ENCODE results near the gene ZNF385B.
"Not testable (repeated sequence)": the region's sequence is repeated elsewhere in the genome, so short reads cannot be mapped to it uniquely, and the experiment has no call there.

Gene ZNF385B

DNA sequence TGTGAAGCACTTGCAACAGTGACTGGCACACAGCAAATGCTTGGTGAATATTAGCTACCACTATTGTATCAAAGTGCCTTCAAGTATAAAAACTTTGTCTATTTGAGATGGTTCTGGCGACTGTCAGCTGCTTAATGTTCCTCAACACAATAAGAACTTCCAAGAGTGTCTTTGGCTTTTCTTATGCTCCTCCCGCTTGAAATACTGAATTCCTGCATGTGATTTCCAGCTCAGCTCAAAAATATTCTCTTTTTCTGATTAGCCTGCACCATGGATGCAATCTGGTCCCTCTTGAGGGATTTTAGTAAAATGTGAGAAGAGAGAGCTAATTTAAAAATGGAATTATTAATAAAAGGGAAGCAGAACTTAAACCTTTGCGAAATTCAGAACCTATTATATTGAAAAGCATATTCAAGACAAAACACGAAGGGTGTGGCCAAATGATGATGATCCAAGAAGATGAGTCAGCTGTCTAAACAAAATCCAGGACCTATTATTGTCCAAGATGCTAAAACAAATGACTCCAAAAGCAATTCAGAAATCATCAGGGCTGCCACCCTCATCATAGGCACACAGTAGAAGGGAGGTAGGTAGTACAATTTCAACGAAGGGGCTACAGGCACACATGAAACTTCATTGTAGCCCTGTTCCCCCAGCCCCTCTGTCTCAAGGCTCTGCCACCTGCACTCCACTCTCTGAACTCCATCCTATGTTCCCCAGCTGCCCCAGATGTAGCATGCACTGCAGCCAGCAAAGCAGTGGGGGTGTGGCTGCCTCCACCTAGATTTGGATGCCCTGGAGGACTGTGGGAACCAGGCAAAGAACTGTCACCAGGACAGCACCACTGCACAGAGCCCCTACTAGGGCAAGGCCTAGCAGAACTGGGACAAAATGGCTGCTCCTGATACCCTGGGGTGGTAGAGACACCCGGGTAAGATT, 190.1 kb downstream of the ZNF385B start:
- no peak for DNase-seq

DNA sequence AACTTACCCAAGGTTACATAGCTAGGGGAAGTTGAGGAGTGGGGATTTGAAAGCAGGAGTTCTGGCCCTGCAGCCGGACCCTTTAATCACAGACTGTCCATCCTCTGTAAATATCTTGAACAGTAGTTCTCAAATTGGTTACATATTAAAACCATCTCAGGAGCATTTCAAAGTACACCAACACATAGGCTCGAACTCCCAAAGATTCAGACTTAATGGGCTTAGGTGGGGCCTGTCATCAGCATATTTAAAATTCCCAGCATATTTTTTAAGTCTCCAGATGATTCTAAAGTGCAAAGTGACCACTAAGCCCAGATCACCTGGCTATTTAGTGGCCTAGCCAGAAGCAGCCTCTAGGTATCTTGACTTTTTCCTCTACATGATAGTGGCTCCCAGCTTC, 192.2 kb downstream of the ZNF385B start:
- DNase-seq = no peak

DNA sequence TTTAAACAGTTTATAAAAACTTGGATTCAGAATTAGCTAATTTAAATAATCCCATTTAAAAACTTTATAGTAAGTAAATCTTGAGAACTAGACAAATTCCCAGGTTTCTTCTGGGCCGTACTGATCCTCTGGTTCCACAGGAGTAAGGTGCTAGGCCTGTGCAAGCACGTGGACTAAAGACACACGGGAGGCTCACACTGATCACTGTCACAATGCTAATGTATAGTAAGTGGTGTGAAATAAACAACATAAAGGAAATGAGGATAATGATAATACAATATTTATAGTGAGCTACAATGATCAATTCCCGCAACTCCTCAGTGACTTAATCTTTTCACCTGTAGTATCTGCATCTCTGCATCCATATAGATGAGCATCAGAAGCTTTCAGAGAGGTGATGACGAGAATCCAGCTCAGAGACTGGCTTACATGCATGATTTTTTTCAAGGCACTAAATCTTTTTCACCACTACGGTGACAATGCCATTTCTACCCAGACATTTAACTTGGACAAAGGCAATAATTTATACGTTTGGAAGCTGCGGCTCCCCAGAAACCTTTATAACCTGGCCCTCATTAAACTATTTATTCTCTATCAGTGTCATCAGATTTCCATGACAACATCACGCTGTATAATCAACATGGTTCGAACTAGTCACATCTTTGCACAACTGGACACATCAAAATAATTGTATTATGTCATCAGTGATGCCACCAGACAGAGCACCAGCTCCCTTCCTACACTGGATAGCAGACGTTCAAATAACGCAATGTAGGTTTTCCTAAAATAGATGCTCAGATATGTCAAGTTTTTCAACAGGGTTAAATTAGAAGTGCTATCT, 196.2 kb downstream of the ZNF385B start:
- no peak for DNase-seq

DNA sequence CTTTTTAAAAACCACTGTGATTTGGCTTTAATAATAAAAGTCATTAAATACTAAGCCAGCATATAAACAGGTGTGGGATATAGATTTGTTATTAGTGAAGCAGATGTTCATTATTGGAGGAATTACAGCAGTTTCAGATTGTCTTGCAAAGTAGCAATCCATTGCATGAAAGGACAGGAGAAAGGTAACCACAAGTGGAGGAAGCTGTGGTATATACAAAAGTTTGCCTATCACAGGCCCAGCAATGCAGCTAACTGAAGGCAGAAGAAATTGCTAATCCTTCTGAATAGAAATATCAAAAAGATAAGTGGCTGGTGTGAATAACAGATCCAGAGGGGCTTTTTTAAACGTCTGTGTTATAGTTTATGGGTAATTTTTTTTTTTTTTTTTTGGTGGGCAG, 199.4 kb downstream of the ZNF385B start:
- DNase-seq = no peak

DNA sequence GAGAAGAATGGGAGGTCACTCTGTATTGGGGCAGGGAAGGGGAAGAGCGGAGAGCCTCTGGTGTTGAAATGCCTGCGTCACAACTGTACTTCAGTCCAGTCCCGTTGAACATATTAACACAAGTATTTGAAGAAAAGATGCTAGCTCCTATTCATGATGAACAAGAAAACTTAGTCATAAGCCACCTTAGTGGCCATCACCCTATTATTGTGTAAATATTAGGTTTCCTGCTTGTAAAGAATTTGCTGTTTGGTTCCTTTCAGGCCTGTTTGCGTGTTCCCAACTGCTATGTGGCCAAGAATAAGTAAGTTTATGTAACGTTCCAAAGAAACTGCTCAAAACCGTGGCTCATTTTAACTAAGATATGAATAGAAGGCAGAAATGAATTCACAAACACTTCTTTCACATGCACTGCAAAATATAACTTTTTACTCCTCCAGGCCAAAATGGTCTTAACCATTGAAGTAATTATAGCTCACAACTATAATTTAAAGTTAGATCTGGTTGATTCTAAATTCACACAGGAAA, 204.3 kb downstream of the ZNF385B start:
- DNase-seq = no peak

DNA sequence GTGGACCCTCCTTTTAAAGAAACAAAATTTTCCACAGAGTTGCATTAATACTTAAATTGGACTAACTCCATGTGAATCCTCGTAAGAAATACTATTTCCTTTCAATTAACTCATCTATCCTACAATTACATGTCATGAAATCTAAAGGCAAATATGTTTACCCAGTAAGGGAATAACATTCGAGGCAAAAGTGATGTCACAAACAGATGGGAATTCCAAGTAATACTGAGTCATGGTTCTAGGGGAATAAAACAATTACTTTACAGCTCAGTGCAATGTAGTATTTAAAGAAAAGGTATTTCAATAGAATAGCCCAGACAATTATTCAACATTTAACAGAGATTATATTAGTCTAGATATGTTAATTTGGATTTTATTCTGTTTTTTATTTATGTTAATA, 205.8 kb downstream of the ZNF385B start:
- DNase-seq = no peak

DNA sequence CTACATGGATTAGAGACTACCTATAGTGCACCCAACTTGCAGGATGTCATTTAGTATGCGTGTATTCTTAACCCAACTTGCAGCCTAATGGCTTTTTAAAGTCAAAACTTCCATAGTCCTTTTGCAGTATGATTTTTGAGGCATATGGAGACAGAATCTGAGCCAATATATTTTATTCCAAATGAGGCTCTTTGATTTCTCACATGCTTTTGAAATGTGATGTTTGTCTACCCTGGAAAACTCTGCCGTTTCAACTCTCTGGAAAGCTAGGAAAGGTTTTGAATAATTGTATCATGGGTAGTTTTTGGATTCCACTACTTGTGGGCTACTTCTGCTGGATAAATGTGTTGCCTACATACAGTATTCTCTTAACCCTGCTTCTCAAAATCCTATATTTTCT, 206.6 kb downstream of the ZNF385B start:
- no peak for DNase-seq

DNA sequence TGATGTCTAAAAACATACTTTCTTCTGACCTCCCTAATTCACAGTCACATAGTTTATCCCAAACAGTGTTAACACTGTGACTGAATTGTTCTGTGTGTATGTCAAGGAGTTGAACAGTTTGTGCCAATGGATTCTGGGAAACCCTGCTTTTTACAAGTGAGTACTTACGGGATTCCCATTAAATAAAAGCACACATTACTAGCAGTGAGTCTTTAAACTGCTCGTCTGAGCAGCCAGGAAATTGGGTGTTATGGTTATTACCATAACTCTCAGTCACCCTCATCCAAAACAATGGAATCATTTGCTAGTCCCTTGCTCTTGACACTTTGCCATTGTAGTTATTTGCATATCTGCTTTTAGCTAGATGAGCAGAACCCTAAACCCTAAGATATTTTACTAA, 209.1 kb downstream of the ZNF385B start:
- no peak for DNase-seq

DNA sequence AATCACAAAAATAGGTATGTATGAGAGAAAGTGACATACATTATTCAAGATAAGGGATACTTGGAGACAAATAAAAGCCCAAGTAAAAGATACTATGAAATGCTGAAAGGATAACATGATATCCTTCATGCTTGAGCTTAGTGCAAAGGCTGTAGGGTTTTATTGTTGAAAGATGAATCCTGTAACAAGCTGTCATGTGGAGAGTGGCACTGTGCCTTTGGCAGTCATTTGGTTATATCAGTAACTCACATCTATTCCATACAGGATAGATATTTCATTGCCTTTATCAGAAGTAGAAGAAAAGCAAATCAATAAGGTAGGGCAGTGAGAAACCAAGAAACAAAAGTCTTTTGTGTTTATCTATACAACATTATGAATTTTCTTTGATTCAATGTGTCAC, 211.0 kb downstream of the ZNF385B start:
- no peak for DNase-seq

DNA sequence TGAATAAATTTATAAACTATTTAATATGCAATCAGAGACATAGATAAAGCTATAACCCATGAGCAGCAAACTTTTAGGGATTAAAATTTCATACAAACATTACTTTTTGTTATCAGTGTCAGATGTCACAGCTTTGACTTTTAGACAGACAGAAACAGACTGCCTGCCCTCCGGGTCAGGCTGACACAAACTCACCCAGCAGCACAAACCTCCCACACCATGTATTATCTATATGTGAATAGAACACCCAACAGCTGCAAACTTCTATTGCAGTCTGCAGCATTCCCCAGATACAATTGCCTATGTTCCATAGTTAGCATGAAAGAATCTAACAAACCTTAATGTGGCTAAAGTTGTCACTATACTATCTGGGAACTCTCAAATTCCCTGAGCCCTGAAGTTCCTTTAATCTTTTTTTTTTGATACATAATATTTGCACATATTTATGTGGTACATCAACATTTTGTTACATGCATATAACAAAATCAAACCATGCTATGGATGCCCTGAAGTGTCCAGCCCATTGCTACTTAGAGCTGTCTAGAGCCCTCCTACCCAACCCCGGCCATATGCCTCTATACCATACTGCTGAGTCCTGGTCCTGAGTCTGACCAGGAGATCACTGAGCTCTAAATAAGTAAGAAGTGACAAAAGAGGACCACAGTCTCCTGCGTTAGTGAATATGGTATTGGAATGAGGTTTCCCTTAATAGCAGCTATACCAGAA, 214.4 kb downstream of the ZNF385B start:
- no peak for DNase-seq

DNA sequence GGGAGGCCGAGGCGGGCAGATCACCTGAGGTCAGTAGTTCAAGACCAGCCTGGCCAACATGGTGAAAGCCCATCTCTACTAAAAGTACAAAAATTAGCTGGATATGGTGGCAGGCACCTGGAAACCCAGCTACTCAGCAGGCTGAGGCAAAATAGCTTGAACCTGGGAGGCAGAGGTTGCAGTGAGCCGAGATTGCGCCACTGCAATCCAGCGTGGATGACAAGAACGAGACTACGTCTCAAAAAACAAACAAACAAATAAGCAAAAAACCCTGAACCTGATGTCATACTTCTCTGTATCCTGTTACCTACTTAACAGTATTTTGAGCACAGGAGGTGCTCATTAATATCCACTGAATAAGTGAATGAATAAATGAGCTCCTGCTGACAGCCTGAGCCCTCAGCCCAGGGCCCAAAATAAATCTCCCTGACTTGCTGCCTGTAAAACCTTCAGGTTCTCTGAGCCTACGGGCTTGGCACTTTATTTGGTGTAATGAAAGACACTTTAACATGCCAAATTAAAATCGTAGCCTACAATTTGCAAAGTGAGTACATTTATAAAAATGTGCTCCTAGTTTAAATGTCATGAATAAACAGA, 215.1 kb downstream of the ZNF385B start:
- DNase-seq = no peak

DNA sequence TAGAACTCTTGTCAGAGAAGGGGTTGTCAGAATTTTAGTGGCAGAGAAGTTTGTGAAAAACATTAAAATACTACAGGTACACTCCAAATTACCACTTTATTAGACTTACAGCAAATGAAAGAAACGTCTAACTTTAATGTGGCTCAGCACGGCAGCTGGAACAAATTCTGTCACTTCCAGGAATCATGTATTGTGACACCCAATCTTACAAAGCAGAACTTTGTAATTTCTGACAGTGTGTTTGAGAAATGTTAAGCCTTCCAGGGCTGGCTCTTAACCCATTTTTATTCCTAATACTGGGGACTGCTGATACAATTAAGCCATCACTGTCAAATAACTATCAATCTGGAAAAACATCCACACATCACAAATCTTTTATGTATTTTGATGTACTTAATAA, 216.4 kb downstream of the ZNF385B start:
- DNase-seq = no peak

DNA sequence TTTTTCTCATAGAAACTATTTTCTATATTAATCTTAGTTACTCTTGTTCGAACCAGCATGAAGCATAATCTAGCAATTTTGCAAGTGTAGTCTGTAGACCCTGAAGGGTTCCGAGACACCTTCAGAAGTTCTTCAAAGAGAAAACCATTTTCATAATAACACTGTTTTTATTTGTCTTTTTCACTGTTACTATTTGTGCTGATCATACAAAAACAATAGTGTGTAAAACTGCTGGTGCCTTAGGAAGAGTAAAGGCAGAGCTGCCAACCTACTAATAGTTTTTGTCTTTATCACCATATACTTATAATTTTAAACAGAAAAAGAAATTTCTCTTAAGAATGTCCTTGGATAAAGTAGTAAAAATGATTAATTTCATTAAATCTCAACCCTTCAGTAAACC, 218.9 kb downstream of the ZNF385B start:
- DNase-seq = no peak

DNA sequence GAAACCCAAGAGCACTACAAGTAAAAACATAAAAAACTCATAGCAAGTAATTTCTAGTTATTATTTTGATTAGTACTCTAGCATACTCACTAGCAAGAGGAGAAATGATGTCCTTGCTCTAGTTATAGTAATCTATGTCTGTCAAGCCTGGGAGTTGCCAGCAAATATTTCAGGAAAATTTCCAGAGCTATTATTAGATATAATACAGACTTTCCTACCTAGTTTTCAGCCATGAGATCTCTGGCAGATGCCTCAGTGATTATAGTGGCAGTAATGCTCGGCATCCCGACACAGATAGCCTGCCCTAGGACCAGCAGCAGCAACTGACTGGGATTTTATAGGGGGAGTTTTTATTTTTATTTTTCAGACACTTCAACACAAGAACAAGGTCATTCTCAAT, 224.4 kb downstream of the ZNF385B start:
- no peak for DNase-seq

DNA sequence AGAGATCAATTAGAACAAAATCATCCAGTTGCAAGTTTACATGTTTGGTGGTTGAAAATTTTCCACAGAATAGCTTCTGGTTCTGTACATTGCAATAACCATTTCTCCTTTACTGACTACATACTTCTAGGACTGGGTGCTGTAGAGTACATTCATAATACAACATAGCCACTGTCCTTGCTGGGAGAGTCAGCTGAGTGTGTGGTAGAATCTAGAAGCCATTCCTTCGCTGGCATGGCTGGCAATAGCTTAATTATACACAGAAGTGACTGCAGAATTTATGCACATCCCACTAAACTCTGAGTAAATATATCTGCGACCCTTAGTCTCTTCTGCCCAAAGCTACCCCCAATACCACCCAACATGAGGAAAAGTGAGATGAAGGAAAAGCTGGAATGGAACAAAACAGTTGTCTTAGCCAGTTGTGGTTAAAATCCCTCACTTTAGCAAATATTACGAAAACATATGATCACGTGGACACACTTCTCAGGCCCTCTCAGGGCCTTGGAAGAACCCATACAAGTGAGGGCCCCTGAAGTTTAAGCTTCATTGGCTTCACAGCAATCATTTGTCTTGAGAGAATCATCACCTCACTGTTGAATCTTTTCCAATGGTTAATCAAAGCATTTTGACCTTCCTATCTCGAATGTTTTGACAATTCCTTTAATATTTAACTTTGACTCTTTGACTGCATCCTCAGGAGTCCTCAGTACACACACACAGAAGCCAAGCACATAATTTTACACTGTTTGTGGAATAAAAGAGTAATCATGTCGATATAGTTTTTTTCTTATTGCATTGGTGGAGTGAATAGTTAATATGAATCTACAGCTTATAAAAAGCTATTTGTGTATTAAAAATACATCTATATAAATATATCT, 225.1 kb downstream of the ZNF385B start:
- no peak for DNase-seq

DNA sequence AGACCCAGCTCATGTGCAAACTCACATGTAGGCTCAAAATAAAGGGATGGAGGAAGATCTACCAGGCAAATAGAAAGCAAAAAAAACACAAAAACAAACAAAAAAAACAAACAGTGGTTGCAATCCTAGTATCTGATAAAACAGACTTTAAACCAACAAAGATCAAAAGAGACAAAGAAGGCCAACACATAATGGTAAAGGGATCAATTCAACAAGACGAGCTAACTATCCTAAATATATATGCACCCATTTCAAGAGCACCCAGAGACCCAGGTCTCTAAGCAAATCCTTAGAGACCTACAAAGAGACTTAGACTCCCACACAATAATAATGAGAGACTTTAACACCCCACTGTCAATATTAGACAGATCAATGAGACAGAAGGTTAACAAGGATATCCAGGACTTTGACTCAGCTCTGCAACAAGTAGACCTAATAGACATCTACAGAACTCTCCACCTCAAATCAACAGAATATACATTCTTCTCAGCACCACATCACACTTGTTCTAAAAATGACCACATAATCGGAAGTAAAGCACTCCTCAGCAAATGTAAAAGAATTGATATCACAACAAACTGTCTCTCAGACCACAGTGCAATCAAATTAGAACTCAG, 229.5 kb downstream of the ZNF385B start:
- DNase-seq = not testable (repeated sequence)

DNA sequence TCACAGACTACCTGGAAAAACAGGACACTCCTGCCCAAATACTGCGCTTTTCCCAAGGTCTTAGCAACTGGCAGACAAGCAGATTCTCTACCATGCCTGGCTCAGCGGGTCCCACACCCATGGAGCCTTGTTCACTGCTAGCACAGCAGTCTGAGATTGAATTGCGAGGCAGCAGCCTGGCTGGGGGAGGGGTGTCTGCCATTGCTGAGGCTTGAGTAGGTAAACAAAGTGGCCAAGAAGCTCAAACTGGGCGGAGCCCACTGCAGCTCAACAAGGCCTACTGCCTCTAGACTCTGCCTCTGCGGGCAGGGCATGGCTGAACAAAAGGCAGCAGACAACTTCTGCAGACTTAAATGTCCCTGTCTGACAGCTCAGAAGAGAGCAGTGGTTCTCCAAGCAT, 231.6 kb downstream of the ZNF385B start:
- not testable (repeated sequence) for DNase-seq

DNA sequence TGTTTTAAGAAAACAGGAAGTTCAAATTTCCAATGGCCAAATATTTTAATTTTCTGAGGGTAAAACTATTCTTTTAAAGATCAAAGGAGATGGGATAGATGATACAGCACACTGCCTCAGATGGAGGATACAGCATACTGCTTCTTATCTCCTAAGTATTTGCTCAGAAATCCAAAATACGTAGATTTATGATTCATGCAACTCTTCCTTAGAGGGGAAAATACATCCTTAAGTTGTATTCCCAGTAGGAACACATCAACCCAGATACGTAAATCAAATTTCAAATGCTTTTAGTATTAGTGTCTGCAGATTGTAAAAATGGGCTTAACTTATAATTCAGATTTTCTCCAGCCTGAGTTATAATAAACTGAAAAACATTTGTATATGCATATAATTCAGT, 235.2 kb downstream of the ZNF385B start:
- DNase-seq = no peak

DNA sequence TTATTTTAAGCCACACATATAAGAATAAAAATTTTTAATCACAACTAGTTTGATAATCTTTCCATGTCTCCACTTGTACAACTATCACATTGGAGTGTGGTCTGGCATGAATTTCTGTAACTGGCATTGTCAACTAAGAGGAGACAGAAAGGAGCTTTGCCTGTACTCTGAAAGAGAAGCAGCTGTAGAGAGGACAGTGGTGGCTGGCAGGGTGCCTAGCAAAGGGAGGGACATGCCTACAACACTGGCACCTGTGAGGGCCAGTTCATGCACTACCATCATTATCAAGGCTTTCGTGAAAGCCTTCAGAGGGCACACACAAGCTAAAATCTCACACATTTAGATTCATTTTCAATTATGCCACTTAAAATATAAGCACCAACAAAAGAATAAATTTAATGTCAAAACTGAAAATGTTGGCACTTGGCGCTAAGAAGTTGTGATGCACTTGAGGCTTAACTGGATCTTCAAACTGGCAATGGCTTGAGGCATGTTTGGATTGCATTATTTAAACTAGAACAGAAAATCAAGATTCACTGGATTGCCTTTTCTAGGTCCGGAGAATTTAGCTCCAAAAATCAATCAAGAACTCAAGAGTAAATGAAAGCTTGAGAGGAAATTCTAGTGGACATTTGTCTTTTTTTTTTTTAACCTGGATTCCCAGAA, 238.6 kb downstream of the ZNF385B start:
- DNase-seq = no peak

DNA sequence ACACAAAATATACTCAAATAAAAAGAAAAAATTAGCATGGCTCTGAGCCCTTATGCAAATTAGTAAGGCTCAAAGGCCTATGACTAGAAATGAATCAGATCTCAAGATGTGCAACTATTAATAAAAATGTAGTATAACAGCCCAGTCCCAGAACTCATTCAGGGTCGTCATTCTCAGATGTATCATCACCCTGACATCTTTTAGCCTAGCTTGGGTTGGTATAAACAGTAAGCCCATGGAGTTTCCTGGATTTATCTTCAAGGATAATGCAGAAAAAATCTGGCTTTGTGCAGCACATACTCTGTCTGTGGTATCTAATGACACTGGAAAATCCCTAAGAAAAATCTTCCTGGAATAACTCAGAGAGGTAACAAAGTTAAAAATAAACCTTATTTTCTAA, 239.3 kb downstream of the ZNF385B start:
- no peak for DNase-seq

Data from CD4-positive, alpha-beta T cell treated with Interleukin-6 for 4 hours (primary cell).